HCT116 (cell line): ENCODE data around the gene SPCS2. TPM values are rescaled to one million over a fixed set of nuclear protein-coding genes. Genes with fewer than 3 reads are reported as not detected.

Experiments used
- ATAC-seq: fragments of 200-7000 bp; cut with Tn5 transposase; 2 replicates; pipeline ENCODE4 v1.9.1; 2020; ENCODE audit warnings: mild to moderate bottlenecking, moderate library complexity
- BruUV-seq: library from RNA; stranded (reverse); fragments of 400-500 nt; replicated peaks from 2 replicates; lab custom pipeline; 2021; lab: Mats Ljungman, UMichigan
- CTCF ChIA-PET: fragments of 300-600 bp; sonication (Branson Sonifier 250); formaldehyde crosslinking; loops from one replicate; lab custom pipeline; 2021; ENCODE audit warnings: antibody characterized with exemption; lab: Charles Lee
- POLR2A ChIA-PET: fragments of 300-600, 350-600 bp; sonication (Branson Sonifier 250); formaldehyde crosslinking; loops from one replicate; lab custom pipeline; 2021; ENCODE audit warnings: antibody characterized with exemption; lab: Charles Lee
- RAD21 ChIA-PET, 2 experiments: fragments of 300-600 bp; sonication (Branson Sonifier 250); formaldehyde crosslinking; loops; one replicate each; lab custom pipeline; 2023; ENCODE audit warnings: low total read pairs in 2 of 2; ENCODE audit not compliant: uncharacterized antibody in 2 of 2, unreplicated experiment in 2 of 2, low non-redundant PET in 1 of 2; lab: Charles Lee
- DNase-seq: peaks from one replicate; pipeline ENCODE4 v3.0.0-alpha.2; 2010; ENCODE audit warnings: low read depth, low spot score
- H2AFZ ChIP-seq: fragments of 200-600 bp; shearing (Covaris generic), sonication (generic); 2 replicates; pipeline ENCODE4 v1.6.1; 2017; ENCODE audit warnings: low read depth, mixed run types, mixed read lengths, antibody characterized with exemption, low read length; ENCODE audit not compliant: poor library complexity, severe bottlenecking
- H3K27ac ChIP-seq: 2 replicates; pipeline ENCODE4 v1.5.1; 2012; ENCODE audit warnings: low read depth, low read length
- H3K27me3 ChIP-seq: fragments of 200-600 bp; sonication (generic); 2 replicates; pipeline ENCODE4 v1.6.1; 2016; ENCODE audit warnings: mixed run types, low read length, mixed read lengths; ENCODE audit not compliant: insufficient read depth
- H3K36me3 ChIP-seq, 2 experiments: fragments of 200-500 bp in 1 of 2; fragments of 200-600 bp in 1 of 2; sonication (Bioruptor generic) in 1 of 2; sonication (generic) in 1 of 2; 2 replicates each; pipeline versions ENCODE4 v1.5.1 to v1.6.1; 2014 to 2016; ENCODE audit warnings: low read length in 2 of 2, inconsistent platforms in 1 of 2, mixed read lengths in 1 of 2, mixed run types in 1 of 2; ENCODE audit not compliant: insufficient read depth in 2 of 2, control insufficient read depth in 1 of 2
- H3K4me1 ChIP-seq, 2 experiments: fragments of 200-600 bp in 1 of 2; sonication (generic) in 1 of 2; 2 replicates each; pipeline versions ENCODE4 v1.5.1 to v1.6.1; 2012 to 2017; ENCODE audit warnings: low read length in 2 of 2, inconsistent platforms in 1 of 2, mild to moderate bottlenecking in 1 of 2, mixed read lengths in 1 of 2, mixed run types in 1 of 2, moderate library complexity in 1 of 2; ENCODE audit not compliant: insufficient read depth in 2 of 2, control insufficient read depth in 1 of 2
- H3K4me2 ChIP-seq: fragments of 200-600 bp; sonication (generic); 2 replicates; pipeline ENCODE4 v1.6.1; 2017; ENCODE audit warnings: mixed run types, low read length, mixed read lengths
- H3K4me3 ChIP-seq, 2 experiments: fragments of 200-600 bp in 1 of 2; sonication (generic) in 1 of 2; replicated peaks in 1 of 2; 2 replicates each; pipeline ENCODE4 v1.5.1; 2011 to 2016; ENCODE audit warnings: low read length in 2 of 2, control low read depth in 1 of 2, low read depth in 1 of 2, mild to moderate bottlenecking in 1 of 2, mixed read lengths in 1 of 2, mixed run types in 1 of 2
- H3K79me2 ChIP-seq: fragments of 200-600 bp; sonication (generic); 2 replicates; pipeline ENCODE4 v1.6.1; 2017; ENCODE audit warnings: mild to moderate bottlenecking, mixed run types, low read length, moderate library complexity, mixed read lengths; ENCODE audit not compliant: insufficient read depth
- H3K9ac ChIP-seq: fragments of 200-600 bp; sonication (generic); 2 replicates; pipeline ENCODE4 v1.6.1; 2016; ENCODE audit warnings: low read length, mixed read lengths
- H3K9me2 ChIP-seq: fragments of 200-600 bp; sonication (generic), shearing (Covaris generic); 2 replicates; pipeline ENCODE4 v1.6.1; 2017; ENCODE audit warnings: mixed run types, mild to moderate bottlenecking, moderate library complexity; ENCODE audit not compliant: insufficient read depth
- H3K9me3 ChIP-seq, 2 experiments: fragments of 200-500 bp in 1 of 2; fragments of 200-600 bp in 1 of 2; sonication (Bioruptor generic) in 1 of 2; sonication (generic) in 1 of 2; 2 replicates each; pipeline ENCODE4 v1.6.1; 2014 to 2017; ENCODE audit warnings: low read length in 2 of 2, mixed read lengths in 2 of 2, inconsistent platforms in 1 of 2, low read depth in 1 of 2, mild to moderate bottlenecking in 1 of 2, mixed run types in 1 of 2, moderate library complexity in 1 of 2; ENCODE audit not compliant: control insufficient read depth in 1 of 2, insufficient read depth in 1 of 2
- H4K20me1 ChIP-seq: fragments of 200-600 bp; sonication (generic), shearing (Covaris generic); 2 replicates; pipeline ENCODE4 v1.6.1; 2017; ENCODE audit warnings: mixed run types, mild to moderate bottlenecking, moderate library complexity; ENCODE audit not compliant: insufficient read depth
- ATF3 ChIP-seq: IDR thresholded peaks from 2 replicates; pipeline ENCODE4 v1.6.1; 2012
- CEBPB ChIP-seq: IDR thresholded peaks from 2 replicates; pipeline ENCODE4 v1.6.1; 2012; ENCODE audit warnings: low read depth
- ELF1 ChIP-seq: IDR thresholded peaks from 2 replicates; pipeline ENCODE4 v1.6.1; 2012; ENCODE audit warnings: low read depth, borderline replicate concordance
- EZH2phosphoT487 ChIP-seq: fragments of 200-600 bp; IDR thresholded peaks from 2 replicates; pipeline ENCODE4 v1.6.1; 2018; ENCODE audit warnings: antibody characterized with exemption, borderline replicate concordance
- JUND ChIP-seq: IDR thresholded peaks from 2 replicates; pipeline ENCODE4 v1.6.1; 2012
- POLR2AphosphoS5 ChIP-seq: IDR thresholded peaks from 2 replicates; pipeline ENCODE4 v1.6.1; 2011; ENCODE audit warnings: mild to moderate bottlenecking, low read depth, low read length, moderate library complexity
- YY1 ChIP-seq: IDR thresholded peaks from 2 replicates; pipeline ENCODE4 v1.6.1; 2011; ENCODE audit warnings: low read length, low read depth, moderate library complexity, mild to moderate bottlenecking; ENCODE audit not compliant: insufficient replicate concordance; ENCODE audit errors: extremely low read depth
- ZBTB33 ChIP-seq: IDR thresholded peaks from 2 replicates; pipeline ENCODE4 v1.6.1; 2011; ENCODE audit warnings: mild to moderate bottlenecking, low read length, moderate library complexity; ENCODE audit not compliant: insufficient replicate concordance; ENCODE audit errors: extremely low read depth
- ZFX ChIP-seq: fragments of 450-650 bp; IDR thresholded peaks from 2 replicates; pipeline ENCODE4 v1.6.1; 2017
- intact Hi-C: fragments of 100-400 bp; cut with micrococcal nuclease; formaldehyde crosslinking; loops from 2 replicates; pipeline ENCODE4 v1.10.0; 2022
- total RNA-seq: library from RNA; stranded (reverse); gene quantifications from one replicate; pipeline ENCODE4 v1.2.1, GENCODE V29; 2021; ENCODE audit not compliant: unreplicated experiment

The SPCS2 gene
- total RNA-seq, 1 experiment from 2014 or later = 133 TPM

GRCh38 chr11:74992852-74993251, 43.8 kb downstream of the SPCS2 start:
- no peak overlapping the region for H2AFZ ChIP-seq
- H3K27ac ChIP-seq = no peak overlapping the region
- H3K4me2 ChIP-seq = no peak overlapping the region
- H3K79me2 ChIP-seq = peaks cover 21% of the 10 kb centered on the region
- ChIA-PET RAD21 (no interaction called here), CTCF (no interaction called here)
- H3K4me1 ChIP-seq = peaks cover 0 to 11% of the 10 kb centered on the region in 2 experiments; a peak in 1 of 4 replicates
- H3K36me3 ChIP-seq = peaks cover 8 to 16% of the 10 kb centered on the region in 2 experiments
- no peak for ATAC-seq
- TF ChIP-seq POLR2AphosphoS5 = no peak
- no peak for TF ChIP-seq JUND
- TF ChIP-seq ZBTB33 = no peak
- TF ChIP-seq YY1 = no peak
- no peak for TF ChIP-seq CEBPB
- no peak for TF ChIP-seq ELF1
- no peak for TF ChIP-seq ZFX
- no peak for TF ChIP-seq EZH2phosphoT487
- TF ChIP-seq ATF3 = no peak
- TF ChIP-seq, all 23 proteins: peak for 0
- H3K27me3 ChIP-seq = no peaks in the 10 kb centered on the region
- DNase-seq = no peak
- POLR2A ChIA-PET = no interaction called here
- no peak overlapping the region for H3K9ac ChIP-seq
- no peaks in the 10 kb centered on the region for H3K9me3 ChIP-seq
- H3K4me3 ChIP-seq = no peak overlapping the region
- no peaks in the 10 kb centered on the region for H3K9me2 ChIP-seq
- H4K20me1 ChIP-seq = no peaks in the 10 kb centered on the region
- intact Hi-C loops = no loop called here
- no TSS peak for BruUV-seq
